Type B pancreatic cell (in vitro differentiated cells): ENCODE data around the gene AQP12B. TPM values are rescaled to one million over a fixed set of nuclear protein-coding genes. Genes with fewer than 3 reads are reported as not detected.

ENCODE experiments used
- DNase-seq: peaks from one replicate; pipeline ENCODE4 v3.0.0; 2021; ENCODE audit warnings: mixed read lengths; ENCODE audit not compliant: unreplicated experiment; ENCODE audit errors: extremely low spot score
- H3K27ac Mint-ChIP-seq: 2 replicates; pipeline ENCODE4 v1.8.0; 2021; ENCODE audit warnings: mild to moderate bottlenecking, mixed read lengths
- H3K27me3 Mint-ChIP-seq: 2 replicates; pipeline ENCODE4 v1.8.0; 2021; ENCODE audit warnings: mixed read lengths
- H3K36me3 Mint-ChIP-seq: 2 replicates; pipeline ENCODE4 v1.8.0; 2021; ENCODE audit warnings: mixed read lengths
- H3K4me1 Mint-ChIP-seq: one replicate; pipeline ENCODE4 v1.8.0; 2021; ENCODE audit warnings: mixed read lengths; ENCODE audit not compliant: unreplicated experiment
- H3K4me3 Mint-ChIP-seq: 2 replicates; pipeline ENCODE4 v1.8.0; 2021; ENCODE audit warnings: mild to moderate bottlenecking, mixed read lengths
- H3K9me3 Mint-ChIP-seq: 2 replicates; pipeline ENCODE4 v1.8.0; 2021; ENCODE audit warnings: mixed read lengths
- CTCF ChIP-seq: fragments of 200-600 bp; sonication (generic); conservative IDR thresholded peaks from 2 replicates; pipeline ENCODE4 v1.5.0; 2021; ENCODE audit warnings: antibody characterized with exemption, mild to moderate bottlenecking
- total RNA-seq: library from RNA; stranded (reverse); gene quantifications from 2 replicates; pipeline ENCODE4 v1.2.1, GENCODE V29; 2021; ENCODE audit warnings: low replicate concordance

Gene AQP12B
- total RNA-seq, 1 donor from 2014 or later, result 0.43 TPM

GRCh38 chr2:240723851-240724250 lies 41.2 kb upstream of the AQP12B start:
- no peaks in the 10 kb centered on the region for H3K36me3 Mint-ChIP-seq

GRCh38 chr2:240722796-240723735 lies 40.4 kb upstream of the AQP12B start:
- no peak overlapping the region for H3K4me3 Mint-ChIP-seq
- H3K4me1 Mint-ChIP-seq, result no peaks in the 10 kb centered on the region
- no peak for TF ChIP-seq CTCF
- H3K27me3 Mint-ChIP-seq, result no peaks in the 10 kb centered on the region
- no peaks in the 10 kb centered on the region for H3K36me3 Mint-ChIP-seq
- DNase-seq, result no peak
- H3K27ac Mint-ChIP-seq, result no peak overlapping the region
- no peaks in the 10 kb centered on the region for H3K9me3 Mint-ChIP-seq

More at GRCh38 chr2:240723851-240724250, 41.2 kb upstream of the AQP12B start:
- no peaks in the 10 kb centered on the region for H3K4me1 Mint-ChIP-seq
- DNase-seq, result no peak
- H3K4me3 Mint-ChIP-seq, result no peak overlapping the region
- no peaks in the 10 kb centered on the region for H3K9me3 Mint-ChIP-seq
- no peaks in the 10 kb centered on the region for H3K27me3 Mint-ChIP-seq
- no peak for TF ChIP-seq CTCF
- no peak overlapping the region for H3K27ac Mint-ChIP-seq

GRCh38 chr2:240722376-240722775 lies 39.7 kb upstream of the AQP12B start:
- H3K4me1 Mint-ChIP-seq, result no peaks in the 10 kb centered on the region
- H3K36me3 Mint-ChIP-seq, result no peaks in the 10 kb centered on the region

GRCh38 chr2:240721596-240722180 lies 39.0 kb upstream of the AQP12B start:
- no peaks in the 10 kb centered on the region for H3K36me3 Mint-ChIP-seq
- no peak overlapping the region for H3K4me3 Mint-ChIP-seq
- no peaks in the 10 kb centered on the region for H3K27me3 Mint-ChIP-seq
- DNase-seq, result no peak
- no peak overlapping the region for H3K27ac Mint-ChIP-seq
- H3K4me1 Mint-ChIP-seq, result no peaks in the 10 kb centered on the region
- TF ChIP-seq CTCF, result no peak
- H3K9me3 Mint-ChIP-seq, result no peaks in the 10 kb centered on the region

More at GRCh38 chr2:240722376-240722775, 39.7 kb upstream of the AQP12B start:
- no peak overlapping the region for H3K27ac Mint-ChIP-seq
- H3K27me3 Mint-ChIP-seq, result no peaks in the 10 kb centered on the region
- TF ChIP-seq CTCF, result no peak
- no peak overlapping the region for H3K4me3 Mint-ChIP-seq
- no peaks in the 10 kb centered on the region for H3K9me3 Mint-ChIP-seq
- DNase-seq, result no peak

GRCh38 chr2:240720686-240721595 lies 38.3 kb upstream of the AQP12B start:
- Mint-ChIP-seq H3K27me3 (no peaks in the 10 kb centered on the region), H3K36me3 (no peaks in the 10 kb centered on the region), H3K4me1 (no peaks in the 10 kb centered on the region), H3K4me3 (no peak overlapping the region), H3K9me3 (no peaks in the 10 kb centered on the region), H3K27ac (no peak overlapping the region)
- no peak for DNase-seq
- no peak for TF ChIP-seq CTCF
